ENCODE measurements around the gene TEPSIN. TPM values are rescaled to one million over a fixed set of nuclear protein-coding genes. Genes with fewer than 3 reads are reported as not detected.

TEPSIN gene
- total RNA-seq, 2 experiments from 2014 or later = 55.0 to 55.4 TPM

DNA sequence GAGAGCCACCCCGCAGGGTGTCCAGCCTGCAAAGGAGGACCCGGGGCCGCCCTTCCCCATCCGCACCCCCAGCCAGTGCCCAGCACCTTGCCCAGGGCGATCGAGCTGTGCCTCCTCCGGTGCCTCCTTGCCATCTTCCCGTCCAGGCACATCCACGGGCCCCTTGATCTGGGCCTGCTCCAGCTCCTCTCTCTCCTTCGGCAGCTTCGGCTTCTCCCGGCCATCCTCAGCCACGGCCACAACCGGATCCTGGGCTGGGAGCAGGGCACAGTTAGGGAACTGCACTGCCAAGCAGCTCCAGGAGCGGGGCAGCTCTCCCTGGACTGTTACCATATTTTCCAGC, 14.1 kb upstream of the TEPSIN start:
- POLR2A ChIA-PET = no interaction called here
- no peak for DNase-seq
- Mint-ChIP-seq H3K36me3 (ENCODE audit: low read depth) (peaks cover 34% of the 10 kb centered on the region), H3K9me3 (no peaks in the 10 kb centered on the region), H3K27ac (no peak overlapping the region), H3K27me3 (no peaks in the 10 kb centered on the region), H3K4me3 (no peak overlapping the region), H3K4me1 (peaks cover 8% of the 10 kb centered on the region)
- CTCF ChIA-PET = interaction anchor here (0.8 to 1.9 kb wide), 8 partner anchors 10 to 617 kb away, joined by 3 to 13 read pairs (median 3); partner anchors contain the start of genes NDUFAF8 and TEPSIN

DNA sequence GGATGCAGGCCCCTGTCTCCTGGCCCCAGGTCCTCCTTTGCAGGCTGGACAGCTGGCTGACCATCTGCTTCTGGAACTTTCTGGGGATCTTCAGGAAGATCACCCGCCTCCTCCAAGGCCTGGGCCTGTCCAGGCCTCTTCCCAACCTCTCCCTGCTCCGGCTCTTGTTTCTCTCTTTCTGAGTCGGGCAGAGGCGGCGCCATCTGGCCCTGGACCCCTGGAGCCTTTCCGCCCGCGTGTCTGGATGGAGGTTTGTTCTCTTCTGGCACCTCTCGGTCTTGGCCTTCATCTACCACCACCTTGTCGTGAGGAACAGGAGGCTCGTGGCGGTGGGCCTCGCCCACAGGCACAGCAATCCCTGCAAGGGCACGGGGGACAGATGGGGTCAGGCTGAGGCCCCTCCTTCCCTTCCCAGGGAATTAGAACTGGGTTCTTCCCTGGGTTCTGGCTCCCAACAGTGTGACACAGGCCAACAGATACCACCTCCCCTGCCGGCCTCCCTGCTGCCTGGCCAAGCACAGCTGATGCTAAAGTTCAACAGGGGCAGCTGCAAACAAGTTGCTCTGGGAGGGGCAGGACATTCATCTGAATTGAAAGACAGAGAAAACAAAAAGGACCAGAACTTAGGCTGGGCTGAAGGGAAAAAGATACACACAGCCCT, 13.6 kb upstream of the TEPSIN start:
- H3K9me3 Mint-ChIP-seq = no peaks in the 10 kb centered on the region
- H3K27me3 Mint-ChIP-seq = no peaks in the 10 kb centered on the region
- ChIA-PET CTCF (interaction anchor here (0.8 to 1.9 kb wide), 8 partner anchors 10 to 617 kb away, joined by 3 to 13 read pairs (median 3); partner anchors contain the start of genes NDUFAF8 and TEPSIN), POLR2A (no interaction called here)
- peaks cover 34% of the 10 kb centered on the region for H3K36me3 Mint-ChIP-seq (ENCODE audit: low read depth)
- no peak overlapping the region for H3K27ac Mint-ChIP-seq
- DNase-seq = no peak
- H3K4me3 Mint-ChIP-seq = no peak overlapping the region
- H3K4me1 Mint-ChIP-seq = peaks cover 8% of the 10 kb centered on the region

DNA sequence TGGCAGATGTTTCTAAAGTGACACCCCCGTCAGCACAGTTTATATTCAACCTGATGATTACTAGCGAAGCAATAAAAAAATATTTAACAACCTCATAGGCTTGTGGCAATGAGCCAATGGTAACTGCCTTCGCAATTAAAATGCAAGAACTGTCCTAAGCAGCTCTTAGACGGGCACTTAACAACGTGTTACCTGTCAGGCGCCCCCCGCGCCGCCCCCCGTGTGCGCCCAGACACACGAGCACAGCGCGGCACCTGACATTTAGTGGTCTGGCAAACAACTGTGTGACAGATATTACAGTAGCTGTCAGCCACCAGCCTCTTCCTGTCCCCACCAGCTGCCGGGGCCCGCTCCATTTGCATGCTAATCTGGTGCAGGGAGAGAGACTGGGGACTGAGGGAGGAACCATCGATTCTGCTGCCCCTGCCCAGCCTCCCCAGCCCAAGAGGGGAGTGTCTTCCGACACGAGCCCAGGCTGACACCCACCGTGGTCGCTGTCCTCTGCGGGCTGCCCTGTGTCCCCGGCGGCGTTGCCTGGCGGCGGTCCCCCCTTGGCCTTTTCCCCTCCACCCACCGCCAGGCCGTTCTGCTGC, 12.9 kb upstream of the TEPSIN start:
- ChIA-PET CTCF (interaction anchor here (1.0 to 1.5 kb wide), 2 partner anchors 16 to 233 kb away, joined by 3 read pairs; no protein-coding TSS in a partner anchor), POLR2A (no interaction called here)
- no peaks in the 10 kb centered on the region for H3K27me3 Mint-ChIP-seq
- no peak overlapping the region for H3K4me3 Mint-ChIP-seq
- H3K27ac Mint-ChIP-seq = no peak overlapping the region
- H3K4me1 Mint-ChIP-seq = peaks cover 8% of the 10 kb centered on the region
- H3K9me3 Mint-ChIP-seq = no peaks in the 10 kb centered on the region
- no peak for DNase-seq
- peaks cover 34% of the 10 kb centered on the region for H3K36me3 Mint-ChIP-seq (ENCODE audit: low read depth)

DNA sequence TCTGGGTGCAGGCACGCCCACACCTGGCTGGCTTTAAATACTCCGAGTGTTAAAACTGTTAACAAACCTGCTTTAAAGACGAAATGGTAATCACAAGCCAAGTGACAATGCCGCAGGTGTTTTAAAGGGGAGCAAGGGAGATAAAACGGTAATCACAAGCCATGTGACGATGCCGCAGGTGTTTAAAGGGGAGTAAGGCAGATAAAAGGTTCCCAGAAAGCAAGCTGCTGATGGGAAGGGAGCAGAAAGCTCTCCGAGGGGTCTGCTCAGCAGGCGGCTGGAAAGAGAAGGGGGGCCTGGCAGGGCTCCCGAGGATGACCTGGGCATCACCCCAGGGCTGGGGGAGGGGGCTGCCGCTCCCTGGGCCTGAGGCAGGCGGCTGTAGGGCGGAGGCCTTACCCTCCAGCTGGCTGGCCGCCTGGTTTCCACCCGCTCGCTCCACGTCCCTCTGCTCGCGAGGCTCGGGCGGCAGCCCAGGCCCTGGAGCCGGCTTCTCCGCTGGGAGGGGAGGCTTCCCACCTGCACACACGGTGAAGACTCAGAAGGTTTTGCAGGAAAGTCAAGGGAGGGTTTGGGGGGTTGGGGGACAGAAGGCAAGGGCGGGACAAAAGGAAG, 12.3 kb upstream of the TEPSIN start:
- POLR2A ChIA-PET = no interaction called here

DNA sequence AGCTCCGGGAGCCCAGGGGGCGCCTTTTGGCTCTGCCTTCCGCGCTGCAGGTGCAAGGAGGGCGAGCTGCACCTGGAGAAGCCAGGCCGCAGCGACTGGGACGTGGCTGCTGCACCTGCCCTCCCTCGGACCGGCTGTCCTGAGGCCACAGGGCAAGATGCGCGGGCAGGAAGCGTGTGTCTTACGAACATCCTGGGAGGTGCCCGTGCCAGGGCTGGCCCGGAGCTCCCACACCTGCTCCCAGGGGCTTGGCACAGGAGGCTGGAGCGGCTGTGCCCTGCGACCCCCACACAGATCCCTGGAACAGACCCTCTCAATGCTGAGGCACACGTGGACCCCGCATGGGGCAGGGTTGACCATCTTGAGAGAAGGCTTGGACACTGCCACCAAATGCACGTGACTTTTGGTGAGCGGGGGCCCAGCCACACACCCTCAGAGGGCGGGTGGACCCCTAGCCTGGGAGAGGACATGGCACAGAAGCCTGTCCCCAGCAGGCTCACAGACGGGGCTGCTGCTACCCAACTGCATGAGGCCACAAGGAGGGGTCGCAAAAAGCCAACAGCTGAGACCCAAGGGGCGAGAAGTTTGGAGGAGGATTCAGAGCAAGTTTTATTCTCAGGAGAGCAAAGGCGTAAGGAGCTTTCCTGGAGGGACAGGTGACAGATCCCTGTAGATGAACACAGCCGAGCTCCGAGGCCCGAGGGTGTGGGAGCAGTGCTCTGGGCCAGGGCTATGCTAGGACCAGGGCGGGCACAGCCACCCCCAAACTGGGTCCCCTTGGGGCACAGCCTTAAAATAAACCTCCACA, 11.6 kb upstream of the TEPSIN start:
- H3K9me3 Mint-ChIP-seq = no peaks in the 10 kb centered on the region
- CTCF ChIA-PET = no interaction called here
- H3K4me1 Mint-ChIP-seq = peaks cover 8% of the 10 kb centered on the region
- no peak for DNase-seq
- H3K27ac Mint-ChIP-seq = no peak overlapping the region
- no peak overlapping the region for H3K4me3 Mint-ChIP-seq
- no peaks in the 10 kb centered on the region for H3K27me3 Mint-ChIP-seq
- H3K36me3 Mint-ChIP-seq (ENCODE audit: low read depth) = peaks cover 34% of the 10 kb centered on the region
- POLR2A ChIA-PET = no interaction called here

More for the DNA sequence above, 12.3 kb upstream of the TEPSIN start:
- Mint-ChIP-seq H3K4me3 (no peak overlapping the region), H3K36me3 (ENCODE audit: low read depth) (peaks cover 34% of the 10 kb centered on the region), H3K27me3 (no peaks in the 10 kb centered on the region), H3K27ac (no peak overlapping the region), H3K4me1 (peaks cover 8% of the 10 kb centered on the region), H3K9me3 (no peaks in the 10 kb centered on the region)
- no peak for DNase-seq
- CTCF ChIA-PET = interaction anchor here (1.0 kb wide), 1 partner anchor 233 kb away, joined by 3 read pairs; no protein-coding TSS in a partner anchor

DNA sequence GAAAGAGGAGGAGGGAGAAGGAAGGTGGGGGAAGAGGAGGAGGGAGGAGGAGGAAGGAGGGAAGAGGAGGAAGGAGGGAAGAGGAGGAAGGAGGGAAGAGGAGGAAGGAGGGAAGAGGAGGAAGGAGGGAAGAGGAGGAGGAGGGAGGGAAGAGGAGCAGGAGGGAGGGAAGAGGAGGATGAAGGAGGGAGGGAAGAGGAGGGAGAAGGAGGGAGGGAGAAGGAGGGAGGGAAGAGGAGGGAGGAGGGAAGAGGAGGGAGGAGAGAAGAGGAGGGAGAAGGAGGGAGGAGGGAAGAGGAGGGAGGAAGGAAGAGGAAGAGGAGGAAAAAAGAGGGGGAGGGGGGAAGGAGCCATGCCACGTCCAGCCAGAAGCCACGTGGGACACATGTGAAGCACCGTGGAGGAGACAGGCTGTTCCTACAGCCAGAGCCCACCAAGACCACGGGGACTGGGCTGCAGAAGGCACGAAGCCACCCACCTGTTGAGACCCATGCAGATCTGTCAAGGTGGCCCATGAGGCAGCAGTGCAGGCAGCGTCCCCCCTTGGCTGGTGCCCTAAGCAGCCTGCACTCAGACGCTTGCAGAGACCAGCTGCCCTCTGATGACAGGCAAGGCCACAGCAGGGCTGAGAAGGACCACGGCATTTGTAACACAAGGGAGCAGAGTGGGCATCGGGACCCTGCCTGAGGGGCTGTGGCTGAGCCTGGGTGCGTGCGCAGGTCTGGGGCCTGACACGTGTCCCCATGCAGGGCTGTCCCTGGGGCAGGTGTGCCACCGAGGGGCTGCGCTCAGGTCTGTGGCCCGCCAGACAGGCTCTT, 10.6 kb upstream of the TEPSIN start:
- Mint-ChIP-seq H3K4me1 (peaks cover 14% of the 10 kb centered on the region), H3K9me3 (no peaks in the 10 kb centered on the region), H3K36me3 (ENCODE audit: low read depth) (peaks cover 39% of the 10 kb centered on the region), H3K27me3 (no peaks in the 10 kb centered on the region), H3K4me3 (no peak overlapping the region), H3K27ac (no peak overlapping the region)
- DNase-seq = no peak
- ChIA-PET CTCF (no interaction called here), POLR2A (no interaction called here)

DNA sequence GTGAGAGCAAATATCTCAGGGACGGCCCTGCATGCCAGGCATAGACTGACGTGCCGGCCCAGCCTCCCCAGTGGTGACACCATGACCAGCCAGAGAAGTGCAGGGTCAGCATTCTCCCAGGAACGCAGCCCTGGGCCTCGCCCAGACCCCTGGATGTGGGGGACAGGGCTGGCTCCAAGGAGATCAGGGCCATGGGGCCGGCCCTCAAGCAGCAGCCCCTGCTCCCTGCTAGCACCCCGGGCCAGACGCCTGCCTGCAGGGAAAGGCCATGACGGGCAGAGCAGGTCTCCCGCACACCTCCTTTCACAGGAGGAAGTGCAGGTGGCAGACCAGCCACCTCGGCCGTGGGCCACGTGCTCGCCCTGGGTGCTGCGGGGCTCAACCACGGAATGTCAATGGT, 9.8 kb upstream of the TEPSIN start:
- peaks cover 35% of the 10 kb centered on the region for H3K36me3 Mint-ChIP-seq (ENCODE audit: low read depth)
- no peaks in the 10 kb centered on the region for H3K27me3 Mint-ChIP-seq
- POLR2A ChIA-PET = interaction anchor here (0.9 kb wide), 1 partner anchor 10 kb away, joined by 3 read pairs; the partner anchor contains the start of genes NDUFAF8 and TEPSIN
- H3K9me3 Mint-ChIP-seq = no peaks in the 10 kb centered on the region
- CTCF ChIA-PET = interaction anchor here (0.9 to 1.1 kb wide), 2 partner anchors 10 to 236 kb away, joined by 3 read pairs; partner anchors contain the start of genes NDUFAF8 and TEPSIN
- no peak for DNase-seq
- H3K27ac Mint-ChIP-seq = no peak overlapping the region
- H3K4me1 Mint-ChIP-seq = peaks cover 11% of the 10 kb centered on the region
- H3K4me3 Mint-ChIP-seq = no peak overlapping the region

DNA sequence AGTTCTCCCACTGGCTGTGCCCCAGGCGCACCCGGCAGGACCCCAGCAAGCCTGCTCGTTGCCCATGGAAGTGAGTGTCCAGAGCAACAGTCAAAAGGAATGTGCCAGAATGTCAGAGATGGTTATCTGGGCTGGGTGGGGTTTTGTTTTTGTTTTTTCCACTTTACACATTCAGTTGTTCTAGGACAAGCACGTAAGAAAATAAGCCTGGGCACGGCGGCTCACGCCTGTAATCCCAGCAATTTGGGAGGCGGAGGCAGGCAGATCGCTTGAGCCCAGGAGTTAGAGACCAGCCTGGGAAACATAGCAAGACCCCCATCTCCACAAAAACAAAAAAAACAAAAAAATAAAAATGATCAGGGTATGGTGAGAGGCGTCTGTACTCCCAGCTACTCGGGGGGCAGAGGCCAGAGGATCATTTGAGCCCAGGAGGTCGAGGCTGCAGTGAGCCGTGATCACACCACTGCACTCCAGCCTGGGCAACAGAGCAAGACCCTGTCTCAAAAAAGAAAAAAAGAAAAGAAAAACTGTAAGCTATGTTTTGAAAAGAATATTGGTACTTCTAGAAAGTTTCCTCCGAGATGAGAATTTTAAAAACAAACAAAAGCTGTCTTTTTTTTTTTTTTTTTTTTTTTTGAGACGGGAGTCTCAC, 8.6 kb upstream of the TEPSIN start:
- H3K27ac Mint-ChIP-seq = no peak overlapping the region
- peaks cover 7% of the 10 kb centered on the region for H3K4me1 Mint-ChIP-seq
- no peak overlapping the region for H3K4me3 Mint-ChIP-seq
- ChIA-PET POLR2A (no interaction called here), CTCF (interaction anchor here (0.6 to 1.1 kb wide), 2 partner anchors 230 to 237 kb away, joined by 3 to 5 read pairs; no protein-coding TSS in a partner anchor)
- H3K9me3 Mint-ChIP-seq = no peaks in the 10 kb centered on the region
- peaks cover 25% of the 10 kb centered on the region for H3K36me3 Mint-ChIP-seq (ENCODE audit: low read depth)
- no peak for DNase-seq
- no peaks in the 10 kb centered on the region for H3K27me3 Mint-ChIP-seq

DNA sequence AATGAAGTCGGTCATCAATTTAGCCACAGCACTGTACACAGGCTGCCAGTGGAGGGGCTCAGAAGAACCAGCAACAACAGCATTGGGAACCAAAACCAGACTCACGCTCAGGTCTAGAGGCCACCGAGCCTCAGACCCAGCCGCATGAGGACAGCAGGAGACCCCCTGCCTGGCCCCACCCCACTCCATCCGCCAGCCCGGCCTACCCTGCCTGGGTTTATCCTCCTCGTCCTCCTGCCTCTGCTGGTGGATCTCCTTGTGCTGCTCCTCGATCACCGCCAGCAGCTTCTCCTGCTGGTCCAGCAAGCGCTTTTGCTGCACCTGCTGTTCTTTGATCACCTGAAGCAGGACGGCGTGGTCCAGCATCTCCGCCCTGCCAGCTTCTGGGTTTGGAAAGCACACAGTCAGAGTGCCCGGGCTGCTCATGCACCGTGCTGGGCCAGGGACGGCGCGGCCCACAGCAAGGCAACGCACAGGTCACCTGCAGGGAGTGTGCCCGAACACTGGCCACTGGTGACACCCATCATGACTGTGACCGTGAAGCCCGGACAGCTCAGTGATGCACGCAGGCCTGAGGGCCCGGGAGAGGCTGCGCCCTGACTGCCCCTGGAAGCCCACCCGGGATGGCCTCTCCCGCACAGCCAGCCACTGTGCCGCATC, 8.0 kb upstream of the TEPSIN start:
- Mint-ChIP-seq H3K27ac (no peak overlapping the region), H3K9me3 (no peaks in the 10 kb centered on the region), H3K4me3 (no peak overlapping the region), H3K4me1 (peaks cover 12% of the 10 kb centered on the region), H3K27me3 (no peaks in the 10 kb centered on the region), H3K36me3 (ENCODE audit: low read depth) (peaks cover 25% of the 10 kb centered on the region)
- ChIA-PET POLR2A (no interaction called here), CTCF (interaction anchor here (0.6 kb wide), 1 partner anchor 229 kb away, joined by 5 read pairs; no protein-coding TSS in a partner anchor)
- DNase-seq = no peak

DNA sequence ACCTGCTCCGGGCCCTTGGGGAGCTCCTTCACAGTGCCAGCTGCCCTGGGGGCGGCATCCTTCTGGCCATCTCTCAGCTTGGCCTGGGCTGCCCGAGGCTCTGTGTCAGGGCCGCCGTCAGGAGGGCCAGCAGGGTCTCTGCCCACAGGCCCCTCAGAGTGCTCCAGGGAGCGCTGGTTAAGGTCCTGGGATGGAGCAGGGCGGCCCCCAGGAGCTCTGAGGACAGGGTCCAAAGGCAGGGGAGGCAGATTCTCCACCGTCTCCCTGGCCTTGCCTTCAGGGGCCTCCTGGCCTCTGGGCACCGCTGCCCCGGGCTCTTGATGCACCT, 7.5 kb upstream of the TEPSIN start:
- Mint-ChIP-seq H3K4me3 (no peak overlapping the region), H3K9me3 (no peaks in the 10 kb centered on the region), H3K4me1 (peaks cover 17% of the 10 kb centered on the region), H3K27me3 (no peaks in the 10 kb centered on the region), H3K36me3 (ENCODE audit: low read depth) (peaks cover 28% of the 10 kb centered on the region), H3K27ac (no peak overlapping the region)
- POLR2A ChIA-PET = interaction anchor here (0.7 kb wide), 1 partner anchor 306 kb away, joined by 3 read pairs; the partner anchor contains the start of gene FAAP100
- DNase-seq = no peak
- CTCF ChIA-PET = no interaction called here

DNA sequence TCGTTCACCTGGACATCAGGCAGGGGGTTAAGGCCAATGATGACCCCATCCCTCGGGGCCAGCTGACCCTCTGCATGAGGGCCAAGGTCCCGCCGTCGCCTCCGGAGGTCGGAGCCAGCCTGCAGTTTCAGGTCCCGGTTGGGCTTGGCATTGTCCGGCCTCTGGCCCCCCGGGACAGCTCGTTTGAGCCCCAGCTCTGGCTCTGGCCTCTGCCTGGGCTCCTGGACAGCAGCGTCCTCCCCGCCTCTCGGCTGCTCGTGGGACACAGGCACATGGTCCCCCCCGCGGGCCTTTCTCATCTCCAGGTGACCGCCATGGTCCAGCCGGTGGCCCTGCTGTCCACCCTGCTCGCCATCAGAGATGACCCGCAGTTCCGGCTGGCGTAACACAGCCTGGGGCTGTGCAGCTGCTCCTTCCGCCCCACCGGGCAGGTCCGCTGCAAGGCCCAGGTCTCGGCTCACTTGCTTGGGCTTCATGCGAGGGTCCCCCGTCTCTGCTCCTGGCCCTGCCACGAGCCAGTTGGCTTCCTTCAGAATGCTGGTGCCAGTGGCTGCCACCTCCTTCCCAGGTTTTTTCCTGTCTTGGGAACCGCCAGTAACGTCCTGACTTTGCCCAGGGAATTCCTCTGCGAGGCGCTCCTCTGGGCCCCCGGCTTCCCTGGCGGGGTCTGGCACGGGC, 6.9 kb upstream of the TEPSIN start:
- DNase-seq = no peak
- H3K4me3 Mint-ChIP-seq = no peak overlapping the region
- H3K4me1 Mint-ChIP-seq = peaks cover 22% of the 10 kb centered on the region
- no peaks in the 10 kb centered on the region for H3K9me3 Mint-ChIP-seq
- CTCF ChIA-PET = no interaction called here
- POLR2A ChIA-PET = interaction anchor here (0.7 kb wide), 1 partner anchor 307 kb away, joined by 3 read pairs; the partner anchor contains the start of gene FAAP100
- H3K36me3 Mint-ChIP-seq (ENCODE audit: low read depth) = peaks cover 25% of the 10 kb centered on the region
- no peak overlapping the region for H3K27ac Mint-ChIP-seq
- H3K27me3 Mint-ChIP-seq = no peaks in the 10 kb centered on the region

All from activated CD4-positive, alpha-beta memory T cell treated with anti-CD3 and anti-CD28 coated beads, Interleukin-2, amount 10 ng/mL, durations not matched to agents 7 days and 5 days (primary cell).